TTC549 (cell line): ENCODE measurements around the gene OSBPL3.

Experiments
- FAIRE-seq: peaks from 2 replicates; lab custom pipeline; 2012; peaks lifted over from hg19 to GRCh38; lab: Jason Lieb, UNC

OSBPL3 gene

DNA sequence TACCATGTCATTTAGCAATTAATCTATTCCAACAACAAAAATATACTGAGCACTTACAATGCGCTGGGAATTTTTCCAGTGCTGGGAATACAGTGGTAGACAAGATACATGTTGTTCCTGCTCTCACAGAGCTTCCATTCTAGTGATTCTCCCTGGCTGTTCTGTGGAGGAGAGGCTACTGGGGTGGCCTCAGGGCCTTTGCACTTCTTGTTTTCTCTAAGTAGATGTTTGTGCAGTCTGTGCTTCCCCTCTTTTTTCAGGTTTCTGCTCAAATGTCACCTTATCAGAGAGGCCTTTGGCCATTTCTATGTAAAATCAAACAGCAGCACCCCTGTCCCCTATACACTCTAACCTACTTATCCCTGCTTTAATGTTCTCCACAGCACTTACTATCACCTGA lies 24.7 kb downstream of the OSBPL3 start:
- no peak for FAIRE-seq

DNA sequence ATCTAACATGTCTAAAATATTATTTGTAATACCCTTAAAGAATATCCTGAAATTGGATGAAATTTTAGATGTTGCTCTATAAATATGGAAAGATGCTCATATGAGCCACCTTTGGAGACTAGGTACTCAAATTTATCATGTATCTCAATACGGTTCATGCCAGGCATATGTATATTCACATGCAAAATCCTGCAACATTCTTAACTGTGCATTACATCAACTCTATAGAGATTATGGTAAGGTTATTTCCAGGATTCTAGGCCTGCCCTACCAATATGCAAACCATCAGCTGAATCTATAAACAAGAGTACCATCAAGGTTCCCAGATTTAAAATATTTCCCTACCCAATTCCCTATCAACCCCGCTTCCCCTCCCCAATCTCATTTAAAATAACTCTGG lies 27.5 kb downstream of the OSBPL3 start:
- FAIRE-seq = no peak

DNA sequence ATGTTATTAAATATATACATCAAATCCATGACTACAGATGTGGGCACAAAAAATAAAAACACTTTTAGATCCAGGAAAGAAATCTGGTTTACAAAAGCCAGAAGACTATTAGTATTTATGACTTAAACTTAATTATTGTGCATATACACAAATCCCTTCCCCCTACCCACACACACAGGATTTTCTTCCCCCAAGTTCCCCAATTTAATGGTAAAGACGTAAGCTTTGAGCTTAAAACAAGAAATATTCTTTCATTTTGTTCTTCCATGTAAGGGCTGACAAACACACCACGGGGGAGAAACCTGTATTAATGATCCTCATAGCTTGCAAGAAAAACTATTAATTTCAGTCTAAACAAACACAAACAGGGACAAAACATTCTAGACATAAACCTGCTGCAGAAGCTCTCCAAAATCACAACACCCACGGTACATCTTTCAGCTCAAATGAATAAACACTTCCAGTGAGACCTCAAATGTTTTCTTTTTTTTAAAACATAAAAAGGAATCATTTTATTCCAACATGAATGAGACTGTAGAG lies 28.5 kb downstream of the OSBPL3 start:
- no peak for FAIRE-seq

DNA sequence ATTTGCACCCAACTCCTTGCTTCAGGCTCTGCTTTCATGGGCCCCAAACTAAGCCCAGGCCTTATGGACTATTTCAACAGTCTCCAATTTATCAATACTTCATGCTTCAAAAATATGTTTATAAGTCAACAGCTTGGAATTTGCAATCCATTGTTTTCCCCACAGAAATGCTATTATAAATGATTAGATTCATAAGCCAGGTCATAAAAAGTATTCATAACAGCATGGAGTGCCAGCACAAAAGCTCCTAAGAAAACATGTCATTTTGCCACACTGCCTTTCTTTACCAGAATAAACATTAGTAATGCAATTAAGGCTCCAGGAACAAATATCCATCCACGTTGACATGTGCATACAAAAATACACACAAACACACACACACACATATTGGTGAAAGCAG lies 30.1 kb downstream of the OSBPL3 start:
- FAIRE-seq = no peak

DNA sequence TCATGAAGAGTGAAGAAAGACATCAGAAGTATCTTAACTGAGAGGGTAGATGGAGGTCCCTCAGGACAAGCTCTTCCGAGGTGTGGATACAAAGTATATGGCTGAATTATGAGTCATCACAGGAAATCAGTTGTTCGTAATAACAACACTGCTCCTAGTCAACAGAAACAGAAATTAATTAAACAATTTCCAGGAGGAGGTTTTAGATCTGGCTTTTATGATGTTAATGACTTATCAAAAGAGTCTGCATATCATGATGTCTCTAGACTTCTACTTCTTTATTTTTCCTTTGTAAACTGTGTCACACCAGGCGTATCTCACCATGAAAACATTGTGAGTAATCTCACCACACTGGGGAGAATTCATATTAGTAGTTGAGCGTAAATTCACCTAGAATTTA lies 31.2 kb downstream of the OSBPL3 start:
- no peak for FAIRE-seq

DNA sequence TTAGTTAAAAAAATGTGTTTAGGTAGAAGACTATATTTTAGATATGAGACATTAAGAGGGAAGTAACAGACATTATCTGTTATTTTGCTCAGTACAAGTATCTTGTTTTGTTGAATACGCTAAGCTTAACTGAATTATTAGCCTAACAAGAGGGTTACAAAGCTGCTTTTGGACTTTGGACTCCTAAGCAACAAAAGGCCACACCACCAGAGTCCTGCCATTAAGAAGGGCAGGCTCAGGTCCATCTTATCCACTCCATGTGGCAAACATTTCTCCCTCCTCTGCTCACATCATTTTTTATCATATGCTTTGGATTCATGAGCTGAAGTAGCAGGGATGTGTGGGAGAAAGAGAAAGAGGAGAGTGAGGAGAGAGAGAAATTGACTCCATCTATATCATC lies 33.5 kb downstream of the OSBPL3 start:
- FAIRE-seq = no peak

DNA sequence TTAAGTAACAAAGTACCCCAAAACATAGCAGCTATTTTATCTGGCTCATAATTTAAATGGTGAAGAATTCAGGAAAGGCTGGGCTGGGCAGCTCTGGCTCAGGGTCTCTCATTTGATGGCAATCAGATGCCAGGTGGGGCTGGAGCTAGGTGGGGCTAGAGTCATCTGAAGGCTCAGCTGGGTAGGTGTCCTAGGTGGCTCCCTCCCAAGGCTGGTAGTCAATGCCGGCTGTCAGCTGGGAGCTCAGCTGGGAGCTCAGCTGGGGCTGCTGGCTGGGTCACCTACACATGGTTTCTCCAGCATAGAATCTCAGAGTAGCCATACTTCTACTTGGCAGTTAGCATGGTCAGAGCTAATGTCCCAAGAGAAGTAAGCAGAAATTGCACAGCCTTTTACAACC lies 34.1 kb downstream of the OSBPL3 start:
- FAIRE-seq = no peak

DNA sequence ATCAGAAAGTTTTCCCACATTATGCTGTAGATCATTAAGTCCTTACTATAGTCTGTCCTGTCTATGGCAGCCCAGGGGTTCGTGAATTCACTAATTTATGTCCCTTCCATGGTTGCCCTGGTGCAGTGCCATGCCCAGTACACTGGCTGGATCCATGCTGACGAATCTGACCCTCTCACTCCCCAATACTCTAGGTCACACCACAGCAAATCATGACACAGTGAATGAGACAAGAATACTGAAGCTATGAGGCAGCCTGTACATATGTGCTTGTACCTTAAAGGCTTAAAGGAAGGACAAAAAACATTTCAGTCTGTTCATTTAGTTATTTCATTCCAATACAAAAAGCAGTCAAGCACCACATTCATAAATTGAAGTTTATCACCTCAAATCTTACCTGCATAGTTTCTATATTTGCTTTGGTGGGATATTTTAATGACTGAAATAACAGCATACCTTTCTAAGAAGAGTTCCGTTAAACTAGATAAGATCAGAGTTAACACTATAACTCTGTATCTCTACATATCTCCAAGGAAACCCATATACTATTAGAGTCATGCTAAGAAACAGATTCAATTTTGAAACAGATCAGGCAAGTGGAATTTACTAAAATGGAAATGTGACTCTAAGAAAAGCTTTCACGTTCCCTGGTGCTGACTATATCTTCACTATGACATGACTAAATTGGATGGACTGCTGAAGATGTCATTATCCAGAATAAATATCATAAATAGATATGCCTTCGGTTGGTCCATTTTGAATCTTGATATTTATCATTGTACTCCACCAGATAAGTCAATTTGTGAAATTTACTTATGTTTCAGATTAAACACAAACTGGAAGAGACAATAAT lies 36.7 kb downstream of the OSBPL3 start:
- FAIRE-seq = no peak

DNA sequence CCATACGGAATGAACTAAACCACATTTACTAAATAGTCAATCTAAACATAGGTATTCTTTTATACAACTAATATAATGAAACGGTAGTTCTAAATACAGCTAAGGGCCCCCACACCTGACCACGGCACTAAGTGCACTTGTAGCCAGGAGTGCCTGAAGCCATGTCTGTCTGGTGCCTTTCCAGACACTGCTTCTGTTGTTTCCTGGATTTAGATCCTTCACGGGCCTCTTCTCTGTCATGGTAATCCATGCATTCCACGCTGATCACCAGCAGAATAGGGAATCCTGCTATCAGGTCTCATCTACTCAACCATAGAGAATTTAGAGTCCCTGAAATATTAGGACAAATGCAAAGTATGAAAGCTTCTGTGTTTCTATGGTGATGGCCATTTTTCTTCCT lies 37.8 kb downstream of the OSBPL3 start:
- FAIRE-seq = no peak

DNA sequence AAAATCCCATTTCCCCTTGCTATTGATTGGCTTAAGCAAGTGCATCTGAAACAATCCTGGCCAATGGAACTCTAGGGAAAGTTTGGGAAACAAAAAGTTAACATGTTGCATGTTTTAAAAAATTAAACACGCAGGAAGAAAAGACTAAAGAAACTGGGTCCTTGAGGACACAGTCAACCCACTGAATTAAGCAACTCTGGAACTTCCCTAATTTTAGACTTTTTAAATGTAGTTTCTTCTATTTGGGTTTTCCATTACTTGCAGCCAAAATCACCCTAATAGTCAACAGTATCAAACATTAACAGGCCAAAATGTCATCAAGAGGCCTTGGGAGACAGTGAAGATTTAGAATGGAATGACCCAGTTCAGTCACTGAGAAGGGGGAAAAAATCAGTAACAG lies 40.6 kb downstream of the OSBPL3 start:
- no peak for FAIRE-seq

DNA sequence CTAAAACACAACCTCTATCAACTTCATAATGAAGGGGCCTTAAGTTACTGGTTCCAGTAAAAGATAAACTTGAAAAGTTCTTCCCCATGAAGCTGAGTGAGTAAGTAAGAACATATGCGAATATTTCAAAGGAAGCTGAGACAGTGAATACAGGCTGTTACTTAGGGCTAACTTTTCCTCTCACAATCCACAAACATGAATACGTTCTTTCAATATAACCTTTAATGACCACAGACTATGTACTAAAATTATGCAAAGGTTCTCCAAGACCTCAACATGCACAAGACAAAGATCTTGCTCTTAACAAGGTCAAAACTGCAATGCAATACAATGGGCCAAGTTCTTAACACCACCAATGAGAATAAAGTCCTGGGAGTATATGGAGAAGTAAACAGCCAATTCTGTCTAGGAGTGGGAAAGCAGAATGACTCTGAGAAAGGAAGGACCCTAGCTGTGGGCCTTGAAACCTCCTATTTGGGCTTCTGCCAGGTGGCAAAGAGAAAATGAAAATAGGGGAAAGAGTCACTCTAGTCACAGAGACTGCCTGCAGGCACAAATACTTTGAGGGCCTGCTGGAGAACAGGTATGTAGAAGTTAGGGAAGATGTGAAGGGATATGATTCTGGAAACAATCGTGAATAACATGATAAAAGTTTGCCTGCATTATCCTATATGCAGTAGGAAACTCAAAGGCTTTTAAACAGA lies 43.7 kb downstream of the OSBPL3 start:
- no peak for FAIRE-seq

DNA sequence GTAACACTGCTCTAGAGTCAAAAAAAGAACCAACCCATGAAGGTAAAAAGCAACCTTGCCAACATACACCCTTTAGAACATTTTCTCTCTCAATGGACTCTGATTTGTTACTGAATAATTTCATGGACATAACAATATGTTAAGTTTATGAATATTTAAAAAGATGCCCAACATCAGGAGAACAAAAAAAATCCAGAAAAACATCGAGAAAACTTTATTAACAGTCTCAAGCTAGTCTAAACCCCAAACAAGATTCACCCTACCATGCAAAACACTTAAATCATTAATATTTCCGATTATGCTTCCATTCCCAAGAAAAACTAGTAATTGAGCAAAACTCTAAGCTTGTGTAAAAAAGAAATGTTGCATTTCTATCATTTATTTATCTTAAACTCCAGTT lies 46.7 kb downstream of the OSBPL3 start:
- no peak for FAIRE-seq

DNA sequence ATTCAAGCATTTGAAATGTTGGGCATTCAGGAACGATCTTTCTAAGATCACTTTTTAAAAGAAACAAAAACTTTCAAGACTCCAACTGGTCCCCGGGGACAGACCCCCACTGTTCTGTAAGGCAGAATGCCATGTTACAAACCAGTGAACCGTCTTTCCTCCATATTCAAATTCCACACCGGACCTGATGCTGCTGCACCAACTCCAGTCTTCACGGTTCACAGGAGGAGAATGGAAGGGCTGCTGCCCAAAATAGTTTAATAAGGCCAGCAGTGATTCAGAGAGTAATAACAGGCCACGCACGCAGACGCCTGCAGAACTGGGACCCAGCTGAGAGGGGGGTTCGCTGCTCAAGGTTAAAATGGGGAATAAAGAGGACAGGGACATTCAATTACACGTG lies 47.2 kb downstream of the OSBPL3 start:
- no peak for FAIRE-seq

DNA sequence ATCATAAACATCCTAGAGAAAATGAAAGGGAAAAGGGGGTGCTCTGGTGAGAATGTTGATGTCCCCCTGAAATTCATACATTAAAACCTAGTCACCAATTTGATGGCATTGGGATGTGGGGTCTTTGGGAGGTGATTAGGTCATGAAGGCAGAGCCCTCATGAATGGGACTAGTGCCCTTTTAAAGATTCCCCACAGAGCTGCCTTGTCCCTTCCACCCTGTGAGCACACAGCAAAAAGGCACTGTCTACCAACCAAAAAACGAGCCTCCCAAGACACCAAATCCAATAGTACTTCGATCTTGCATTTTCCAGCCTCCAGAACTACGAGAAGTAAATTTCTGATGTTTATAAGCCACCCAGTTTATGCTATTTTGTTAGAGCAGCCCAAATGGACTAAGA lies 47.6 kb downstream of the OSBPL3 start:
- no peak for FAIRE-seq

DNA sequence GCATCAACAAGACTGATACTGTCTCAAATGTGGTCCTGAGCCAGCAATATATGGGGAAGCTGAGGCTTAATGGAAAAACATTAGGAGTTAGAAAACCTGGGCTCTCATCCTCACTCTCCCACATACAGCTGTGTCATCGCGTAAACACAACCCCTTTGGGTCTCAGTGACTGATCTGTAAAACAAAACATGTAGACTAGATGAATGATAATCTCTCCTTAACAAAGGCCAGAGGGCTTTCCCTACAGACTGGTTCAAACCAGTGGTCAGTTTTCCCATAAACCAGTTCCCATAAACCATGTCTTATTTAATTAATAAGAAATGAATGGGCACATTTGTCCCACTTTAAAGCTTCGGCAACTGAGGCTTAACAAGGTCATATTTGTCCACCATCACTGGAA lies 48.1 kb downstream of the OSBPL3 start:
- no peak for FAIRE-seq

DNA sequence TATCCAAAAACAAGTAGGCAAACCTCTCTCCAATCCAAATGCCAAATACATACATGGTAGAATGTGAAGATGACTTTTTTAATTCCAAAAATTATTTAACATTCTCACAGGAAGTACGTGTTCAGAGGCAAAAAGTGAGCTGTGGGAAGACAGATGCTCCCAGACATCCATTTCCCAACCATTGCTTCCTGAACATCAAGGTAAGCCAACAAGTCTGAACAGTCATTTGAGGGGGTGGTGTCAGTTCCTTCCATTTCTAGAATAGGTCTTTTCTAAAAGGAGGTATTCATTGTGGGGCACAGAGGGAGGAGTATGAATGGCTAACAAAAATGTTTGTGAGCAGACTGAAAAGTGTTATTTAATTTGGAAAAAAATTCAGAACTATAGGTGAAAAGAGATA lies 49.1 kb downstream of the OSBPL3 start:
- FAIRE-seq = no peak

DNA sequence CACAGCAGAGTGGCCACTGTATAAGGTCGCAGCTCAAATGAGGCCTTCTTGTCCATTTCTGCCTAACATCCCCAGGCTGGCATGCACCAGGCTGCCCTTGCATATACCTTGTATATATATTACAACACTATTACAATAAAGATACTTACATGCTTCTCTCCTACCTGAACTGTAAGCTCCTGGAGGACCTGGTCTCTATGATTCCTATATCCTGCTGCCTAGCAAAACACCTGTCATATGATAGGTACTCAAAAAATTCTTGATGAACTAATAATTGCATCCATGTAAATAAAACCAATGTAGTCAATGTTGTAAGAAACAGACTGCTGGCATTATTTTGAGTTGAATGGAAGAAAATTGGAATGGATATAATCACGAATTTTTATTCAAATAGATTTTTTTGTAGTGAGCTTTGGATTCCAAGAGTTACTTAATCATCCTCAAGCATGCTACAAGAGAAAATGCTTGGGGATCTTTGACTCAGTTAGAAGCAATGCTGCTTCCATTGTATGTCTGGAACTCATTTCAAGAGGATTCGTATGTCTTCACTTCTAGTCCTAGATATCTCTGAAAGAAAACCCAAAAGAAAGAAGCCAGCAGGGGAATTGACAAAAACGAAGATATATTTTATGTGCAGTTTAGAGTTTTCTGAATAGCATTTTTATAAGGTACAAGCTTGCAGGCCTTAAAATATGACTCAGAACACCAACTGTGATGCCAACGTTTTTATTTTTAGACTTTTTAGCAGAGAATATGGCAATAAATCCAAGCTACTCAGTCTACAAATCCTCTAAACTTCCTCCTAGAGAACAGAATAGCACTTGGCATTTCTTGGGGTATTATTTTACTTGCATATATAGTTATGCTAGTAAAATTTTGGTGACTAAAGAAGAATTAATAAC lies 53.1 kb downstream of the OSBPL3 start:
- no peak for FAIRE-seq

DNA sequence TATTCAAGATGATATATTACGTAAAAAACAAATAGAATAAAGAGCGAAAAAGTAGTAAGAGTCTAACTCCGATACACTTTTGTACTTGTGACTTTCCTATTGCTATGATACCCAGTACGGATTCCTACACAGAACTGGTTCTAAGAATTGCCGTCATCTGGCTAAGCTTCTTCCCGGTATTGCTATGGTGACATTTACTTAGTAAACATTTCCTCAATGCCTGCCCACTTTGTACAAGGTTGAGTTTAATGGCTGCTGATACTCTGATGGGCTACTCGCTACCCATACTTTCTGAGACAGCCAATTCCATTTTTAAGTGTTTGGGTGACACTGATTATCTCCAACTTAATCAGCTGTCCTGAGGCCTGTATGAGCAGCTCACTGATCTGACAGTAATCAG lies 55.6 kb downstream of the OSBPL3 start:
- FAIRE-seq = no peak

DNA sequence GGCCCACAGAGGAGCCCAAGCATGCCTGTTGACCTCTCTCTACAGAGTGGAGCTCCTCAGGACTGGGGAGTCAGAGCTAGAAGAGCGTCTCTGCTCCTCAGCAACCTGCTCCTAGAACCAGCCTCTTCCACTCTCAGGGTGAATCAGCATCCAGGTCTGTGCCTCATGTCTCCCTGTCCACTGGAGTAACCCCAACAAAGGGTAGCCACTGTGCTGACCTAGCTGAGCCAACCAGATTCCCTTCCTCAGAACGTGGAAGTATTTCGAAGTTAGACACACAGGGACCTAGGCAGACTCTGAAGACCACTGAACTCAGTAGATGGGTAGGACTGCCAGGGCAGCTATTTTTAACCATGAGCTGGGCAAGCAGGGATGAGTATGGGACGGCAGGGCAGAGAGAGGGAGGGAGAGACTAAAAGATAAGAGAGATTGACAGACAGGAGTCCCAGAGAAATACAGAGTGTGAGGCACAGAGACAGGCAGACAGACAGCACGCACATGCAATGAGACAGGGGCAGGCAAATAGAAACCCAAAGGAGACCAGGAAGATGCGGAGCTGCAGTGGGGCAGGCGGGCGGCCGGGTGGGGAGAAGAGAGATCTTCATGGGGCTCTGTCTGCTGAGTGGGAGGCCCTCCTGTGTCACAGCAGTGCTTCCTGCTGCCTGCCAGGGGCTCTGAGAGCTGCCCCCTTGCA lies 56.7 kb downstream of the OSBPL3 start:
- FAIRE-seq = no peak

DNA sequence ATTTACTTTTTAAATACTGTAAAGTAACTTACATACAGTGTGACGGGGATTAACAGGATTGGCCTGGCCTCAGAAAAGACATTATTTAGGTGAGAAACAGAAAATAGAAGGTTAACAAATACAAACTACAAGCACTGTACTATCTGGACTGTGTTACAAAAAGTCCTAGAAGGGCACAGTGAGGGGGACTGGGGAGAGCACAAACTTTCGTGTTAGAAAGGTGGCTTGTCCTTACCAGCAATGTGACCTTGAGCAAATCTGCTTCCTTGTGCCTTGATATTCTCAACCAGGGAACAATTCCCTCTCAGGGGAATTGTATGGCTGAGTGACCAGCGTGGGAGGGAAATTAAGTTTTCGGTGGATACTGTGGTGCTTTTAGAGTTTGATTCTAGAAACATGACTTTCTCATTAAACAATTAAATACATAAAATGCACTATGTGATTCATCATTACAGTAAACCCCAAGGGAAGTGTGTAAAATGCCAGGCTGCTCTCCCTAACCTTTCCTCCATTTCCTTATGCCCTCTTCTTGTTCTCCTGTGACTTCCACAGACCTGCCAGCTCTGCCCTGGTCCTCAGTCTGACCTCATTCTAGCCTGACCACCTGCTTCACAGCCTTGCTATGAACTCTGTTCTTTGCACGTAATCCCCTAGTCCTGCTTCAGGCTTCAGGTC lies 57.7 kb downstream of the OSBPL3 start:
- FAIRE-seq = no peak

DNA sequence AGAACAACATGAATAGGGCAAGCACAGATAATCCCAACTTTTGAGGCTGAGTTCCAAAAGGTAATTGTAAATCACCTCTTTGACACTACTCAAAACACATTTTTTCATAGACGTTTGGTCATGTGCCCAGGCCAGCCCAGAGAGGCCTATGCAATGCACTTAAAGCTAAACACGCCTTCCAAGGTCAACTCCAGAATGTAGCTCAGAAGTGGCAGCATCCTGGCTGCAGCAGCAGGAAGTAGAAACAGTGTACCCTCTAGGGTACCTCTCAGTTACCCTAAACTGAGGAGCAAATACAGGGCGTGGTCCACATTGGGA lies 58.7 kb downstream of the OSBPL3 start:
- no peak for FAIRE-seq
